Brain microvascular endothelial cell (primary cell): Measurements from ENCODE around the gene IFT52.

Experiments
- DNase-seq: peaks from one replicate; pipeline ENCODE4 v3.0.0-alpha.2; 2020
- H3K27ac ChIP-seq: fragments of 250-450 bp; sonication (Bioruptor Pico); 2 replicates; pipeline ENCODE4 v1.5.1; 2020; ENCODE audit warnings: mild to moderate bottlenecking, moderate library complexity
- H3K27me3 ChIP-seq: fragments of 250-450 bp; sonication (Bioruptor Pico); replicated peaks from 2 replicates; pipeline ENCODE4 v1.5.1; 2020; ENCODE audit warnings: mild to moderate bottlenecking
- H3K36me3 ChIP-seq: fragments of 250-450 bp; sonication (Bioruptor Pico); replicated peaks from 2 replicates; pipeline ENCODE4 v1.5.1; 2020; ENCODE audit warnings: mild to moderate bottlenecking
- H3K4me3 ChIP-seq: 2 replicates; pipeline ENCODE4 v1.5.1; 2011; ENCODE audit warnings: low read depth, mild to moderate bottlenecking, control low read depth, low read length, moderate library complexity
- in situ Hi-C: cut with HindIII; loops from 2 replicates; pipeline ENCODE4 v1.10.0; 2017; ENCODE audit warnings: low sequenced_read_pairs, low pct_ligation_motif_present
- TF ChIP-seq, protein P1 (sequence below): IDR thresholded peaks from 2 replicates; pipeline ENCODE4 v1.5.1; 2011; ENCODE audit warnings: low read depth, mild to moderate bottlenecking, moderate library complexity, low read length, control low read depth, inconsistent platforms; ENCODE audit errors: missing control alignments

Gene IFT52

DNA sequence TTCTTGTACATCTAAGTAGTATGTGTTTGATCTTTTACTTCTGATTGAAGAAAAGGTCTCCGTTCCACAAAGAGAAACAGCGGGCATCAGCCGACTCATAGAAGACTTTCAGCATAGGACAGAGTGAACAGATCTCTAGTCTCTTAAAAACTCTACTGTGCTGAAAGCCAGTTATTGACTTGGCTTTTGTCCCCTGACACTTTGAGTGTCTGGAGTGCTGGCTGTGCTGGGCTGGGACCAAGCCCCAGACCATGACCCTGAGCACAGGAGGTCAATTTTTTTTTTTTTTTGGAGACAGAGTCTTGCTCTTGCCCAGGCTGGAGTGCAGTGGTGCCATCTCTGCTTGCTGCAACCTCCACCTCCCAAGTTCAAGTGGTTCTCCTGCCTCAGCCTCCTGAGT is 104.0 kb downstream of the IFT52 start:
- Histone ChIP-seq H3K27me3 (no peaks in the 10 kb centered on the region), H3K27ac (no peak overlapping the region), H3K36me3 (no peaks in the 10 kb centered on the region), H3K4me3 (no peak overlapping the region)
- DNase-seq: no peak
- TF ChIP-seq, protein P1, sequence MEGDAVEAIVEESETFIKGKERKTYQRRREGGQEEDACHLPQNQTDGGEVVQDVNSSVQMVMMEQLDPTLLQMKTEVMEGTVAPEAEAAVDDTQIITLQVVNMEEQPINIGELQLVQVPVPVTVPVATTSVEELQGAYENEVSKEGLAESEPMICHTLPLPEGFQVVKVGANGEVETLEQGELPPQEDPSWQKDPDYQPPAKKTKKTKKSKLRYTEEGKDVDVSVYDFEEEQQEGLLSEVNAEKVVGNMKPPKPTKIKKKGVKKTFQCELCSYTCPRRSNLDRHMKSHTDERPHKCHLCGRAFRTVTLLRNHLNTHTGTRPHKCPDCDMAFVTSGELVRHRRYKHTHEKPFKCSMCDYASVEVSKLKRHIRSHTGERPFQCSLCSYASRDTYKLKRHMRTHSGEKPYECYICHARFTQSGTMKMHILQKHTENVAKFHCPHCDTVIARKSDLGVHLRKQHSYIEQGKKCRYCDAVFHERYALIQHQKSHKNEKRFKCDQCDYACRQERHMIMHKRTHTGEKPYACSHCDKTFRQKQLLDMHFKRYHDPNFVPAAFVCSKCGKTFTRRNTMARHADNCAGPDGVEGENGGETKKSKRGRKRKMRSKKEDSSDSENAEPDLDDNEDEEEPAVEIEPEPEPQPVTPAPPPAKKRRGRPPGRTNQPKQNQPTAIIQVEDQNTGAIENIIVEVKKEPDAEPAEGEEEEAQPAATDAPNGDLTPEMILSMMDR: no peak
- in situ Hi-C loops: no loop called here

- no peak for DNase-seq
- H3K27me3 ChIP-seq: no peaks in the 10 kb centered on the region
- H3K36me3 ChIP-seq: no peaks in the 10 kb centered on the region
- TF ChIP-seq, protein P1: no peak
- in situ Hi-C loops: no loop called here
- H3K27ac ChIP-seq: no peak overlapping the region
- H3K4me3 ChIP-seq: no peak overlapping the region
These were observed 104.8 kb downstream of the IFT52 start for GRCh38 chr20:43695571-43695970.
